ENCODE data around the gene FCN1. TPM values are rescaled to one million over a fixed set of nuclear protein-coding genes. Genes with fewer than 3 reads are reported as not detected.

The FCN1 gene
- total RNA-seq, 1 donor from 2014 or later = not detected

GRCh38 chr9:134944916-134945315 is 27.2 kb upstream of the FCN1 start:
- TF ChIP-seq CTCF (IDR thresholded peaks at IDR 0.05; ENCODE audit: insufficient read depth, low read length, severe bottlenecking) = no peak
- Histone ChIP-seq H3K4me3 (ENCODE audit: low read depth, low read length) (no peak overlapping the region), H3K27me3 (ENCODE audit: control insufficient read depth, insufficient read depth, low read length) (no peaks in the 10 kb centered on the region), H3K36me3 (ENCODE audit: control insufficient read depth, insufficient read depth, low read length) (no peaks in the 10 kb centered on the region)
- FAIRE-seq (no peak), DNase-seq (ENCODE audit: low read depth) (no peak)

DNA sequence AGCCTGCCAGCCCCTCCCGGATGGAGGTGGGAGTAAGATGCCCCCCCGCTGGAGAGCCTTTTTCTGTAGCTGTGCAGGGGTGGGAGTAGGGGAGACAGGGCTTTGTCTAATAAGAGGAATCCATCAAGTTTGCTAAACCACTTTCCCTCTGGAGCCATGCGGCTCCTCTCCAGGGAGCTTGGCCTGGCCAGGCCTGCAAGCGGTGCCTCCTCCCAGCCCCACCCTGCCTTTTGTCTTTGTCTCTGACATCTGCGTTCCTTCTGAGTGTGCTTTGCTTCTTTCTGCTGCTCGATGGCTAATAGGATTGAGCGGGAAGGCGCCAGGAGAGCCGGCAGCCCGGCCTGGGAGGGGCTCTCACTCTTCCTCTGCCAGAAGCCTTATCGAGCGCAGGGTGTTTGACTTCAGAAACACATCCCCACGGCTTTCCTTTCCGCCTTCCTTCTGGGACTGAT is 26.7 kb upstream of the FCN1 start:
- FAIRE-seq (no peak), DNase-seq (ENCODE audit: low read depth) (no peak)
- no peak for TF ChIP-seq CTCF (IDR thresholded peaks at IDR 0.05; ENCODE audit: insufficient read depth, low read length, severe bottlenecking)
- Histone ChIP-seq H3K4me3 (ENCODE audit: low read depth, low read length) (no peak overlapping the region), H3K27me3 (ENCODE audit: control insufficient read depth, insufficient read depth, low read length) (no peaks in the 10 kb centered on the region), H3K36me3 (ENCODE audit: control insufficient read depth, insufficient read depth, low read length) (no peaks in the 10 kb centered on the region)

GRCh38 chr9:134943836-134944235 is 26.1 kb upstream of the FCN1 start:
- Histone ChIP-seq H3K36me3 (ENCODE audit: control insufficient read depth, insufficient read depth, low read length) (no peaks in the 10 kb centered on the region), H3K27me3 (ENCODE audit: control insufficient read depth, insufficient read depth, low read length) (no peaks in the 10 kb centered on the region), H3K4me3 (ENCODE audit: low read depth, low read length) (no peak overlapping the region)
- TF ChIP-seq CTCF (IDR thresholded peaks at IDR 0.05; ENCODE audit: insufficient read depth, low read length, severe bottlenecking) = no peak
- FAIRE-seq = no peak
- DNase-seq (ENCODE audit: low read depth) = no peak

- Histone ChIP-seq H3K27me3 (ENCODE audit: control insufficient read depth, insufficient read depth, low read length) (no peaks in the 10 kb centered on the region), H3K36me3 (ENCODE audit: control insufficient read depth, insufficient read depth, low read length) (no peaks in the 10 kb centered on the region), H3K4me3 (ENCODE audit: low read depth, low read length) (no peak overlapping the region)
- FAIRE-seq (no peak), DNase-seq (ENCODE audit: low read depth) (no peak)
- no peak for TF ChIP-seq CTCF (IDR thresholded peaks at IDR 0.05; ENCODE audit: insufficient read depth, low read length, severe bottlenecking)
These were observed 25.7 kb upstream of the FCN1 start for GRCh38 chr9:134943411-134943810.

DNA sequence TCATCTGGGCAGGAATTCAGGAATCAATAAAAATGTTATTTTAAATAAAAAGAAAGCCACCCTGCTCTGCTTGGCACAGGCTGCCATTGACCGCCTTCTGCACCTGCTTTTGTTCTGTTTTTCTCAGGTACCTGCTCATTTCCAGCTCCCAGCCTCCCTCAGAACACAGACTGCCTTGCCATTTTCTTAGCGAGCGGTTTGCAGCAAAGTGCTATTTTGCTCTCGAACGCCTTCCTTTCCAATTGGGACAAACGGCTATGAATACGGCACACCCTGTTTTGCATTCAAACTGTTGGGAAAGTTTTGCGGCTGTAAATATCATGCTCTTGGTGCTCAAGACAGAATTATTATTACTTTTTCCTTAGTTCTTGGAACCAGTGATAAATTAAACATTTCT is 25.1 kb upstream of the FCN1 start:
- Histone ChIP-seq H3K4me3 (ENCODE audit: low read depth, low read length) (no peak overlapping the region), H3K36me3 (ENCODE audit: control insufficient read depth, insufficient read depth, low read length) (no peaks in the 10 kb centered on the region), H3K27me3 (ENCODE audit: control insufficient read depth, insufficient read depth, low read length) (no peaks in the 10 kb centered on the region)
- DNase-seq (ENCODE audit: low read depth) (no peak), FAIRE-seq (no peak)
- TF ChIP-seq CTCF (IDR thresholded peaks at IDR 0.05; ENCODE audit: insufficient read depth, low read length, severe bottlenecking) = no peak

DNA sequence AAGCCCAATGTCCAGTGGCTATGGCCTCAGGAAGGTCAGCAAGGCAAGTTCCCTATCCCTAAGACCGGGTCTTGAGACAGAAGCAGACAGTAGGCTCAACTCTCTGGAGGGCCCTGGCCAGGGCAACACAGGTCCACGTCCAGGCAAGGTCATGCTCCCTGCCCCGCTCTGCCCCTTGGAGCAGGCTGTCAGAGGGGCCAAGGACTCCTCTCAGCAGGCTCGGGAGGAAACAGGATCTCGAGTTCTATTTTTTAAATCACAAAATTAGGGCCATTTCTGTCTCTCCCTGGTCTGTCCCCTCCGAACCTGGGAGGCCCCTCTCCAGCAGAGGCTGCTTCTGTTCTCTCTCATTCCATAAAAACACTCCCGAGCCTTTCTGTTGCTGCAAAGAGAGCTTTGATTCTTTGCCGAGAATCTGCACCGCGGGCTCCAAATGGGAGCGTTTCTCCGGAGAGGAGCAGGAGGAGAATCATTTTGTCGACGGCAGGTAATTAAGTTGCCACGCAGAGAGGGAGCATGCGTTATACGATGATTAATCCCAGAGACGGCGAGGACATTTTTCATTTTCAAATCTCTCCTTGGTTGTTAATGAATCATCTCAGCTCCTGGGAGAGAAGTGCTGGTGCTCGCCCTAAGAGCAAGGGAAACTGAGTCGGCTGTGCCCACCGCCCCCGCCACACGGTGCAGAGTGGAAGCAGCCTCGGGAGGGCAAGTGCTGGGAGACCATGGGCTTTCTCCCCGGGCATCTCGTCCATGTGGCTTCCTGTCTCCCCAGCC is 24.5 kb upstream of the FCN1 start:
- no peak for TF ChIP-seq CTCF (IDR thresholded peaks at IDR 0.05; ENCODE audit: insufficient read depth, low read length, severe bottlenecking)
- Histone ChIP-seq H3K36me3 (ENCODE audit: control insufficient read depth, insufficient read depth, low read length) (no peaks in the 10 kb centered on the region), H3K27me3 (ENCODE audit: control insufficient read depth, insufficient read depth, low read length) (no peaks in the 10 kb centered on the region), H3K4me3 (ENCODE audit: low read depth, low read length) (no peak overlapping the region)
- DNase-seq (ENCODE audit: low read depth) (no peak), FAIRE-seq (no peak)
